ENCODE results near the gene MAPK12. TPM values are rescaled to one million over a fixed set of nuclear protein-coding genes. Genes with fewer than 3 reads are reported as not detected.
A peak's percentile ranks its signal among the peaks of the same experiment; 100 is the strongest.

Gene MAPK12
- total RNA-seq, 1 donor from 2014 or later = 33.4 TPM

DNA sequence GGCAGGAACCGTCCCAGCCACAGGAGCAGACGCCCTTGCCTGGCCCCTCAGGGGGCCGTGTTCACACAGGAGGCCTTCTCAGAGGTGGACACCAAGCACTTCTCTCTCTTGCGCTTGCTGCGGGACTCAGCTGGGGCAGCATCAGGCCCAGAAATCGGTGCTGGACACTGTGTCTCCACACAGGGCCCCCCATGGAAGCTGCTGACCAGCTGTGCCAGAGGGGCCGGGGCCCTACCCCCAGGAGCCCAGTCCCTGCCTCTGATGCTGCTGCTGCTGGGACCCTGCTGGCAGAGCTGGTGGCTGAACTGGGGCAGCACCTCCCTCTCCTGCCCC is 42.0 kb upstream of the MAPK12 start:
- Mint-ChIP-seq H3K4me1 (ENCODE audit: unreplicated experiment) (peaks cover 8% of the 10 kb centered on the region), H3K36me3 (ENCODE audit: low read depth, unreplicated experiment) (no peaks in the 10 kb centered on the region), H3K27me3 (ENCODE audit: unreplicated experiment) (peaks cover 16% of the 10 kb centered on the region), H3K4me3 (ENCODE audit: unreplicated experiment) (no peak overlapping the region), H3K9me3 (ENCODE audit: unreplicated experiment) (no peaks in the 10 kb centered on the region), H3K27ac (ENCODE audit: unreplicated experiment) (no peak overlapping the region)
- no peak for DNase-seq (ENCODE audit: low spot score)
- TF ChIP-seq, protein P1, sequence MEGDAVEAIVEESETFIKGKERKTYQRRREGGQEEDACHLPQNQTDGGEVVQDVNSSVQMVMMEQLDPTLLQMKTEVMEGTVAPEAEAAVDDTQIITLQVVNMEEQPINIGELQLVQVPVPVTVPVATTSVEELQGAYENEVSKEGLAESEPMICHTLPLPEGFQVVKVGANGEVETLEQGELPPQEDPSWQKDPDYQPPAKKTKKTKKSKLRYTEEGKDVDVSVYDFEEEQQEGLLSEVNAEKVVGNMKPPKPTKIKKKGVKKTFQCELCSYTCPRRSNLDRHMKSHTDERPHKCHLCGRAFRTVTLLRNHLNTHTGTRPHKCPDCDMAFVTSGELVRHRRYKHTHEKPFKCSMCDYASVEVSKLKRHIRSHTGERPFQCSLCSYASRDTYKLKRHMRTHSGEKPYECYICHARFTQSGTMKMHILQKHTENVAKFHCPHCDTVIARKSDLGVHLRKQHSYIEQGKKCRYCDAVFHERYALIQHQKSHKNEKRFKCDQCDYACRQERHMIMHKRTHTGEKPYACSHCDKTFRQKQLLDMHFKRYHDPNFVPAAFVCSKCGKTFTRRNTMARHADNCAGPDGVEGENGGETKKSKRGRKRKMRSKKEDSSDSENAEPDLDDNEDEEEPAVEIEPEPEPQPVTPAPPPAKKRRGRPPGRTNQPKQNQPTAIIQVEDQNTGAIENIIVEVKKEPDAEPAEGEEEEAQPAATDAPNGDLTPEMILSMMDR (IDR thresholded peaks at IDR 0.05; ENCODE audit: unreplicated experiment) = no peak

DNA sequence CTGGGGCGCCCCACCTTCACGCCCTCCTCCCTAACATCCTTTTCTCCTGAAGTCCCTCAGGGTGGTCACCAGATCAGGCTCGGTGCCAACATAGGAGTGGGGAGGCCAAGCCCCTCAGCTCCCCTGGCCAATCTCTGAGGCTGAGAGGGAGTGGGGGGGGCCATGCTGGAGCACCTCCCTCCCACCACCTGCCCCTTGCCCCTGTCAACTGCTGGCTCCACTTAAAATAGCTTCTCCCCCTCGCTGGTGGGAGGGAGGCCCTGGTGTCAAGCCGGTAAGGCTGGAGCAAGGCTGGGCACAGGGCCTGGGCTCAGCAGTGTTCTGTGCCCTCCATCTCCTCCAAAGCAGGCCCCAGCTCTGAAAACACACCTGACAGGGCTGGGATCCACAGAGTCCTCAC is 41.1 kb upstream of the MAPK12 start:
- TF ChIP-seq, protein P1 (IDR thresholded peaks at IDR 0.05; ENCODE audit: unreplicated experiment) = no peak
- H3K4me3 Mint-ChIP-seq (ENCODE audit: unreplicated experiment) = no peak overlapping the region
- H3K4me1 Mint-ChIP-seq (ENCODE audit: unreplicated experiment) = peaks cover 6% of the 10 kb centered on the region
- no peaks in the 10 kb centered on the region for H3K36me3 Mint-ChIP-seq (ENCODE audit: low read depth, unreplicated experiment)
- H3K9me3 Mint-ChIP-seq (ENCODE audit: unreplicated experiment) = no peaks in the 10 kb centered on the region
- peaks cover 19% of the 10 kb centered on the region for H3K27me3 Mint-ChIP-seq (ENCODE audit: unreplicated experiment)
- DNase-seq (ENCODE audit: low spot score) = no peak
- no peak overlapping the region for H3K27ac Mint-ChIP-seq (ENCODE audit: unreplicated experiment)

DNA sequence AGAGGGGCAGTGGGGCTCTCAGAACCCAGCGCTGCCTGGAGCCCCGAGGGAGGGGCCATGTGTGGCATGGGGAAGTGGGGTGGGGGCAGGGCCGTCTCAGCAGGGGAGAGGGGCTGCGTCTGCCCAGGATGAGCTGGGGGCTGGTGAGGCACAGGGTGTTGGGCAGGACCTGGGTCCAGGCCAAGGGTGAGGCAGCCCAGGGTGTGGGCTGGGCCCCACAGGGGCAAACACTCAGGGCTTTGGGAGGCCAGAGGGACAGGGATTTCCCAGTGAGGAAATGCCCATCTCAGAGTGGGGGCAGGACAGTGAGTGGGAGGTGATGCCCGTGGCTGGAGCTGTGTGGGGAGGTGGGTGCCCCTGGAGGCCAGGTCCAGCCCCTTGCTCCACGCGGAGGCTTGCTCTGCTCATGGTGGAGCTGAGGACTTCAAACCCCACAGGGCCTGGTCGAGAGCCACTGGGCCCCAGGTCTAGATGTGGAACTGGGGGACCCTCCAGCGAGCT is 40.6 kb upstream of the MAPK12 start:
- H3K4me3 Mint-ChIP-seq (ENCODE audit: unreplicated experiment) = no peak overlapping the region
- H3K27ac Mint-ChIP-seq (ENCODE audit: unreplicated experiment) = no peak overlapping the region
- H3K9me3 Mint-ChIP-seq (ENCODE audit: unreplicated experiment) = no peaks in the 10 kb centered on the region
- TF ChIP-seq, protein P1 (IDR thresholded peaks at IDR 0.05; ENCODE audit: unreplicated experiment) = no peak
- H3K4me1 Mint-ChIP-seq (ENCODE audit: unreplicated experiment) = peaks cover 8% of the 10 kb centered on the region
- H3K36me3 Mint-ChIP-seq (ENCODE audit: low read depth, unreplicated experiment) = no peaks in the 10 kb centered on the region
- peaks cover 19% of the 10 kb centered on the region for H3K27me3 Mint-ChIP-seq (ENCODE audit: unreplicated experiment)
- no peak for DNase-seq (ENCODE audit: low spot score)

DNA sequence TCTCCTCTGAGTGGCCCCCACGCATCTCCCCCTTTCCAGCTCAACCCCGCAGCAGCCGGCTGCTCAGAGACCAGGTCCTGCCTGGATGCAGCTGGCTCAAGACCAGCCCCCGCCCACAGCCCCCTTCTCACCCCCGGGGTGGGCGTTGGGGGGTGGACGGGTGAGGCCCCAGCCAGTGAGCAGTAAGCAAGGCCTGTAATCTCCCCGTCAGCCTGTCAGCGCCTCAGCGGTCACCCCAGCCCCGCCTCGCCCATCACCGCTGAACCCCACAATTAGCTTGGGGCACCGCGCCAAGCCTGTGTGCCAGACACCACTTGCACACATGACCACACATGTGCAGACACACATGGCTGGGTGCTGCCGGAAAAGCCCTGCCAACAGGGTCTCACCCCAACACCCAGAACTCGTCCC is 40.1 kb upstream of the MAPK12 start:
- Mint-ChIP-seq H3K4me1 (ENCODE audit: unreplicated experiment) (peaks cover 8% of the 10 kb centered on the region), H3K36me3 (ENCODE audit: low read depth, unreplicated experiment) (no peaks in the 10 kb centered on the region), H3K9me3 (ENCODE audit: unreplicated experiment) (no peaks in the 10 kb centered on the region), H3K4me3 (ENCODE audit: unreplicated experiment) (no peak overlapping the region), H3K27ac (ENCODE audit: unreplicated experiment) (no peak overlapping the region), H3K27me3 (ENCODE audit: unreplicated experiment) (peaks cover 19% of the 10 kb centered on the region)
- TF ChIP-seq, protein P1 (IDR thresholded peaks at IDR 0.05; ENCODE audit: unreplicated experiment) = no peak
- DNase-seq (ENCODE audit: low spot score) = no peak

DNA sequence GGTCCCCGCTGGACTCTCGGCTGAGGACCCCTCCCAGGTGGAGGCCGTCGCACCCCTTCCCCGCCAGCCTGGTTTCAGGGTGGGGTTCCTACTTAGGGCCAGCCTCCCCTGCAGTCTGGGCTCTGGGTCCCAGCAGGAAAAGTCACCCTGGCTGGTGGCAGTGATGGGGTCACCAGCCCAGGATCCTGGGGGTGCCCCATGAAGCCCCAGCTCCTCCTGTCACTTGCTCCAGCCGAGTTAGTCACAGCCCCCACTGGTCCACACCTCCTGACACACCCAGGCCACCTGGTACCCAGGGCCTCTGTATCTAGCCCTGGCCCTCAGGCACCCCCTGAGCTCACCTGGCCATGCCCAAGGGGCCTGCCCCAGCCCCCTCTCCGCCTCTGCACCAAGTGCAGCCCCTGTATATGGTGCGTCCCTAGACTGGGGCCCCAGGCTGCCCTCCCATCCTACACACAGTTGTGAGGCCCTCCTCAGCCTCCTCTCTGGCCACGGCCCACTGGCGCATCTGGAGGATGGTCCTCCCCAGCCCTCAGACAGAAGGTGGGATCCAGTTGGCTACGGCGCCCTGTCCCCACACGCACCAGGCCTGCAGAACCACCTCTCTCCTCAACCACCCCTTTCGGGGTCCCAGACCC is 39.3 kb upstream of the MAPK12 start:
- Mint-ChIP-seq H3K4me3 (ENCODE audit: unreplicated experiment) (no peak overlapping the region), H3K27me3 (ENCODE audit: unreplicated experiment) (peaks cover 18% of the 10 kb centered on the region), H3K9me3 (ENCODE audit: unreplicated experiment) (no peaks in the 10 kb centered on the region), H3K36me3 (ENCODE audit: low read depth, unreplicated experiment) (no peaks in the 10 kb centered on the region), H3K27ac (ENCODE audit: unreplicated experiment) (peak overlapping the region; percentile 24), H3K4me1 (ENCODE audit: unreplicated experiment) (peaks cover 2% of the 10 kb centered on the region)
- DNase-seq (ENCODE audit: low spot score) = no peak
- TF ChIP-seq, protein P1 (IDR thresholded peaks at IDR 0.05; ENCODE audit: unreplicated experiment) = no peak
